Measurements from ENCODE around the gene SCYGR5.

SCYGR5 gene

DNA sequence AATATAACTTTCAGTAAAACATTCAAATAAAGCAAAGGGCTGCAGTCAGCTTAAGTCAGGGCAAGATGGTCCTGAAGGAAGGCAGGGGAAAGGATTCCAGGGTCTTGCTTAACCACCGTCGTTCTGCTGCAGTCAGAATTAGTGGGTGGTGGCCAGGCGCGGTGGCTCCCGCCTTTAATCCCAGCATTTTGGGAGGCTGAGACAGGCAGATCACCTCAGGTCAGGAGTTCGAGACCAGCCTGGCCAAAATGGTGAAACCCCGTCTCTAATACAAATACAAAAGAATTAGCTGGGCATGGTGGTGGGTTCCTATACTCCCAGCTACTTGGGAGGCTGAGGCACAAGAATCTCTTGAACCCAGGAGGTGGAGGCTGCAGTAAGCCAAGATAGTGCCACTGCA, 44.4 kb downstream of the SCYGR5 start:
- WGBS, 2 experiments (ENCODE audit: insufficient coverage in 2 of 2) = 95 to 96% methylated on average over 2 to 5 of the region's 7 CpGs
- Histone ChIP-seq H3K9me3 (ENCODE audit: control insufficient read depth, low read length) (no peaks in the 10 kb centered on the region), H3K4me3 (ENCODE audit: extremely low read depth, insufficient read depth, low read length, poor library complexity, severe bottlenecking) (no peak overlapping the region), H3K27ac (ENCODE audit: low read depth, low read length, severe bottlenecking) (no peak overlapping the region), H3K36me3 (ENCODE audit: control insufficient read depth, insufficient read depth, low read length) (no peaks in the 10 kb centered on the region), H3K4me1 (ENCODE audit: control insufficient read depth, insufficient read depth, low read length, poor library complexity, severe bottlenecking) (no peaks in the 10 kb centered on the region)

DNA sequence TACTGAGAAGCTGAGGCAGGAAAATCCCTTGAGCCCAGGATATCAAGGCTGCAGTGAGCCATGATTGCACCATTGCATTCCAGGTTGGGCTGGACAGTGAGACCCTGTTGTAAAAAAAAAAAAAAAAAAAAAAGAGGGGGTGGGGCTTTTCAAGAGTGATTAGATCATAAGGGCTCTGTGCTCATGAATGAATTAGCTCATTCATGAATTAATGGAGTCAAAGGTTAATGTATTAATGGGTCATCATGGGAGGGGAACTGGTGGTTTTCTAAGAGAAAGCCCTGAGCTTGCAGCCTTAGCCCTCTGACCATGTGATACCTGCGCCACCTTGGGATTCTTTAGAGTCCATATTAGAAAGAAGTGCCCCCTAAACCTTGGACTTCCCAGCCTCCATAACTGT, 46.7 kb downstream of the SCYGR5 start:
- no peak overlapping the region for H3K4me3 ChIP-seq (ENCODE audit: extremely low read depth, insufficient read depth, low read length, poor library complexity, severe bottlenecking)
- H3K27ac ChIP-seq (ENCODE audit: low read depth, low read length, severe bottlenecking) = no peak overlapping the region
- 88% methylated on average over 1 of the region's 1 CpG; no CpG with 5 or more reads in 1 of the 2 experiments for WGBS, 2 experiments (ENCODE audit: insufficient coverage in 2 of 2)
- no peaks in the 10 kb centered on the region for H3K9me3 ChIP-seq (ENCODE audit: control insufficient read depth, low read length)
- no peaks in the 10 kb centered on the region for H3K36me3 ChIP-seq (ENCODE audit: control insufficient read depth, insufficient read depth, low read length)
- no peaks in the 10 kb centered on the region for H3K4me1 ChIP-seq (ENCODE audit: control insufficient read depth, insufficient read depth, low read length, poor library complexity, severe bottlenecking)

DNA sequence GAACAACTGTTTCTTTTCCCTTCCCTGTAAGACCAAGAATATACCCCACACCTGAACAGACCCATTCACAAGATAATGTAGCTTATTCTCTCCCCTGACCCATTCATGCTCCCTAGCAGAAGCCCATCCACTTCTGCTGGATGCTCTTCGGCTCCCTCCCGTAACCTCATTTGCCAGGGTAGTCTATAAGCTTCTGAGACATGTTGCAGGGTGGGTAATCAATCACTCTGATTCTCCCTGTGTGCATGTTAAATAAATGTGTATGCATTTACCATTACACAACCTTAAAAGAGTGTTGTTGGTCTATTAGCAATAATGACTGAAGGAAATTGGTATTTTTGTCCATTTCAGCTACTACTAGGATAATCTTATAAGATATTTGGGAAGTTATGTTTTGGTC, 49.9 kb downstream of the SCYGR5 start:
- Histone ChIP-seq H3K9me3 (ENCODE audit: control insufficient read depth, low read length) (no peaks in the 10 kb centered on the region), H3K4me3 (ENCODE audit: extremely low read depth, insufficient read depth, low read length, poor library complexity, severe bottlenecking) (no peak overlapping the region), H3K4me1 (ENCODE audit: control insufficient read depth, insufficient read depth, low read length, poor library complexity, severe bottlenecking) (no peaks in the 10 kb centered on the region), H3K36me3 (ENCODE audit: control insufficient read depth, insufficient read depth, low read length) (no peaks in the 10 kb centered on the region), H3K27ac (ENCODE audit: low read depth, low read length, severe bottlenecking) (no peak overlapping the region)
- no CpG with 5 or more reads among the region's 2 CpGs for WGBS, 2 experiments (ENCODE audit: insufficient coverage in 2 of 2)
